HuH-7 (cell line): ENCODE results near the gene SLC43A2.

Source experiments
- DNase-seq: peaks from one replicate; pipeline ENCODE4 v3.0.0; 2011; ENCODE audit warnings: low spot score

SLC43A2 gene

DNA sequence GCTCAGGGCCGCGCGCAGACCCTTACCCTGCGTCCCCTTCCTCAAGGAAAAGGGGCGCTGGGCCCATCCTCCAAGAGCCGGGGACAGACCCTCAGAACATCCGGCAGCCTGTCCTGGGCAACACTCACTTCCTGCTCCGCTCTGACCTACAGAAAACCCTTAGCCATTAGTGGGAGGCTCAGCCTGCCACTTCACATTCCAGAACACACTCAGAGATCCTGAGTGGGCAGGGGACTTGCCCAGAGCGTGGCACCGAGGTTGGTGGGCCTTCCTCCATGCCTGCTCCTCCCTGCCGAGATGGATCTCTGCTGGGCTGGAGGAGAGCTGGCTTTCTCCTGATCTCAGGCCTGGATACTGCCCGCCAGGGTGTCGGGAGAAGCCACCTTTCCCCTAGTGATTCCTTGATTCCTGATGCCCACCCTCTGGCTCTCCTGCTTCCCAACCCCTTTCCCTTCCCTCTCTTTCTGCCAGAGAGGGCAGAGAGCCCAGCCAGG is 15.4 kb upstream of the SLC43A2 start:
- no peak for DNase-seq

DNA sequence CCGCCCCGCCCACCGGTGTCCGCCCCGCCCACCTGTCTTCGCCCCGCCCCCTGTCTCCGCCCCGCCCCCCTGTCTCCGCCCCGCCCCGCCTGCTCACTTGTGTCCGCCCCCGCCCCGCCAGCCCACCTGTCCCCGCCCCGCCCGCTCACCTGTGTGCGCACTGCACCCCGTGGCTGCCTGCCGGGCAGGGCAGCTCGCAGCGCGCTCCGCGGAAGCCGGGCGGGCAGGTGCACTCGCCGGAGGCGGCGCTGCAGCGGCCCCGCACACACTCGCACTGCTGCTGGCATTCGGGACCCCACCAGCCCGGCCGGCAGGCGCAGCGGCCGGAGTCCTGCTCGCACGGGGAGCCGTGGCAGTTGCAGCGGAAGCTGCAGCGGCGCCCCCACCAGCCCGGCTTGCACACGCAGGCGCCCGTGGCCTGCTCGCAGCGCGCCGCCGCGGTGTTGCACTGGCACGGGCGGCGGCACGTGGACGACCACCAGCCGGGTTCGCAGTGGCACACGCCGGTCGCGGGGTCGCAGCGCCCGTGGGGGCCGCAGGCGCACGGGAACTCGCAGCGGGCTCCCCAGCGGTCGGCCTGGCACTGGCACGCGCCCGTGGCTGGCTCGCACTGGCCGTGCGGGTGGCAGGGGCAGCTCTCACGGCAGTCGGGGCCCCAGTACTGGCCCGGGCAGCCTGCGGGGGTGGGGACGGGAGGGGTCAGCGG is 14.8 kb upstream of the SLC43A2 start:
- peak; percentile 79 for DNase-seq

DNA sequence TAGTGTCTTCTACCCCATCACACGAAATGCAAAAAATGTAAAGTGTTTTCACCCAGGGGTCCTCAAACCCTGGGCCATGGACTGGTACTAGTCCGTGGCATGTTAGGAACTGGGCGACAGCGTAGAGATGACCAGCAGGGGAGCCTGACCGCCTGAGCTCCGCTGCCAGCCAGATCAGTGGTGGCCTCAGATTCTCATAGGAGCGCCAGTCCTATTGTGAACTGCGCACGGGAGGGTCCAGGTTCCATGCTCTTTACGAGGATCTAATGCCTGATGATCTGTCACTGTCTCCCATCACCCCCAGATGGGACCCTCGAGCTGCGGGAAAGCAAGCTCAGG is 12.4 kb upstream of the SLC43A2 start:
- DNase-seq = no peak

DNA sequence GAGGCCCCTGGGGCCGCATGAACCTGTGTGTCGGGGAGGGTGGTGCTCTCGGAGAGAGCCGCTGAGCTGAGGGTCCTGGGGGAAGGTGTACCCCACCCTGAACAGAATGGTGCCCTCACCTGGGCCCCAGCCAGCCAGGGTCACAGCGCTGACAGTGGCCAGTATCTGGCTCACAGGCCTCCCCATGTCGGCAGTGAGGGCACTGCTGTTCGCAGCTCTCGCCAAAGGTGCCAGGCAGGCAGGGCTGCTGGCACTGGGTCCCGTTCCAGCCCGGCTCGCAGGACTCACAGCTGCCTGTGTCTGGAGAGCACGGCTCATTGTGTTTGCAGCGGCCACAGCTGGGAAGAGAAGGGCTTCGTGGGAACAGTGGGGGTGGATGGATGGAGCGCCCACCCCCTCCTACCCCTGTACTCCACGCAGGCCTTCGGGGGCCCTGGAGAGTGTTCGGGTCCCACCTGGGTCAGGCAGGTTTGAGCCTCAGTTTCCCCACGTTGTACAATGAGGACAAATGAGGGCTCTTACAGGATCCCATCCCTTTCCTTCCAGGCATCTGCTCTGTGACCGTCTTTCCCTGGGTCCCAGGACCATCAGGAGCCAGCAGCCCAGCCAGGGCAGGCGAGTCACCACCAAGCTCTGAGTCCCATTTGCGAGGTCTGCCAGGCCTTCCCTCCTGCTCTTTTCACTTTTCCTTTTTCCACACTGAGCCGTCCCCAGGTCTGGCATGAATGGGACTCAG is 11.9 kb upstream of the SLC43A2 start:
- DNase-seq = no peak

DNA sequence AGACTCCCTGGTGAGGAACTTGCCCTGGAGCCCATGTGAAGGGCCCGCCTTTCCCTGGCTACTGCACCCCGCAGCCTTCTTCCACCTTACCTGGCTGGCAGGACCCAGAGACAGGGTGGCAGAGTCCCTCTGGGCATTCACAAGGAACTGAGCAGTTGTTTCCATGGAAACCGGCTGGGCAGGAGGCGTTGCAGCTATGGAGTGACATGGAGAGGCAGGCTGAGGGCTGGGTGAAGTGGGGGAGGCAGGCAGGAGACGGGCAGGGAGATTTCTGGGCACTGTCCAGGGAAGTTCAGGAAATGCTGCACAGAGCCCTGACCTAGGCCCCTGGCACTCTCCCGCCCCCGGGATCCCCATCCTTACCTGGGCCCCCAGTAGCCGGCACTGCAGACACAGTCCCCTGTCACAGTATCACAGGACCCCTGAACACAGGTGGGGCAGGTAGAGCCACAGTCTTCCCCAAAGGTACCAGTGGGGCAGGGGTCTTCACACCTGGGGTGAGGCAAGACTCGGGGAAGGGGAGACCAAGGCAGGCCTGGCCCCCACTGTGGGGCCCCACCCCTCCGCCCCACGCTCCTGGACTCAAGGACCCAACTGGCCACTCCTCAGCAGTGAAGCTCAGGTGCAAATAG is 11.0 kb upstream of the SLC43A2 start:
- no peak for DNase-seq

DNA sequence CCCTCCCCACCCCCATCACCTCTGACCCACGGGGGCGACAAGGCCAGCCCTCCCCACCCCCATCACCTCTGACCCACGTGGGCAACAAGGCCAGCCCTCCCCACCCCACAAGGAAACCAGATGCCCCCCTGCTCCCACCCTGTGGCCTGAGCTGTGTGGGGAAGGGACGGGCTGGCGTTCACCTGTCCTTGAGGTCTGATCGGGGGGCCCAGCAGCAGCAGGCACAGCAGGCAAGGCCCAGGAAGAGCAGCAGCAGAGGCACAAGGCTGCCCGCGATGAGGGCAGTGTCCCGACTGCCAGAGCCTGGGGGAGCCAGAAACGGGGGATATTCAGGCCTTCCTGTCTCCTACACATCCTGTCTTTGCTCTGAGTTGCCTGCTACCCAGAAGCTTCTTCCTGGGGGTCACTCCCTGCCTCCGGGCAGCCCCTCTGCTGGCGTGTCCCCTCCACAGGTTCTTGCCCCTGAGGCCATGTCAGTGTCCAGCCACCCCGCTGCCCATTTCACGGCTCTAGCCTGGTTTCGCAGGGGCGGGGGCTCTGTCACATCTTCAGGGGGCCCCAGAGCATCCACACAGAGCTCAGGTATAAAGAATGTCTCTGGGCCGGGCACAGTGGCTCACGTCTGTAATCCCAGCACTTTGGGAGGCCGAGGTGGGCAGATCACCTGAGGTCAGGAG is 10.1 kb upstream of the SLC43A2 start:
- no peak for DNase-seq

DNA sequence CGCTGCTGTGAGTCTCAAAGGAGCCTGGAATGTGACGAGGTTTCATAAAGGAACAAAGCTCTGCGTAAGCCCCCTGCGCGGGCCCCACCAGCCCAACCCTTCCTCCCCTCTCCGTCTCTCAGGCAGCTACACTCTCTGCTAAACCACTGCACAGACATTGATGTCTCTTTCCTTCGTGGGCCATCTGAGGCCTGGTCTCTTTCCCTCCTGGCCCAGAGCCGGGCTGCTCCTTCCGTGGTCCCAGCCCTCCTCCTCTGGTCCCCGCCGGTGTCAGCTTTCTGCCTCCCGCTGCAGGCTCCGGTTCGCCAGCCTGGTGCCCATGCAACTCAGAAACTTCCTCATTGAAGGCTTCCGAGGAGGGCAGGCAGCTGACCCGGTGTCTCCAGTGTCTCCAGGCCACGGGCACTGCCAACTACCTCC is 9.5 kb upstream of the SLC43A2 start:
- no peak for DNase-seq

DNA sequence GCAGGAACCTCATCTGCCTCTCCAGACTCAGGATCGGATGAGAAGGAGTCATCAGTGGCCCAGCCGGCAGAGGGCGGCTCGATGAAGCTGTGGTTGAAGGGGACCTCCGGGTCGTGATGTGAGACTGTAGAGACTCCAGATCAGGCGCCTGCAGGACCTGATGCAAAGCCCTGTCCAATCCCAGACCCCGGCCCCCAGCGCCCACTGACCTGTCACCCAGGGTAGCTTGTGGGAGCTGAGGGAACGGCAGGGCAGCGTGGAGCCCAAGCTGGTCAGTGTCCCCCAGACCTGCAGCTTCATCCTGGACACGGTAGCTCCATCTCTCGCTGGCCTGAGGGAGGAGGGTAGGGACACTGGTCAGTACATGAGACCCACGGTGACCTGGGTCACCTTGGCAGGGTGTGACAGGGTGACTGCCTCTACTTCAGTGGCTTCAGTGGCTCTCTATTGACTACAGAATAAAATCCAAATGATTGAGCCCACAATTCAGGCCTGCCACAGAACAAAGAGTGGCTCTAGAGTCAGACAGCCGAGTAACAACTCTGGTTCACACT is 8.2 kb upstream of the SLC43A2 start:
- DNase-seq = no peak

DNA sequence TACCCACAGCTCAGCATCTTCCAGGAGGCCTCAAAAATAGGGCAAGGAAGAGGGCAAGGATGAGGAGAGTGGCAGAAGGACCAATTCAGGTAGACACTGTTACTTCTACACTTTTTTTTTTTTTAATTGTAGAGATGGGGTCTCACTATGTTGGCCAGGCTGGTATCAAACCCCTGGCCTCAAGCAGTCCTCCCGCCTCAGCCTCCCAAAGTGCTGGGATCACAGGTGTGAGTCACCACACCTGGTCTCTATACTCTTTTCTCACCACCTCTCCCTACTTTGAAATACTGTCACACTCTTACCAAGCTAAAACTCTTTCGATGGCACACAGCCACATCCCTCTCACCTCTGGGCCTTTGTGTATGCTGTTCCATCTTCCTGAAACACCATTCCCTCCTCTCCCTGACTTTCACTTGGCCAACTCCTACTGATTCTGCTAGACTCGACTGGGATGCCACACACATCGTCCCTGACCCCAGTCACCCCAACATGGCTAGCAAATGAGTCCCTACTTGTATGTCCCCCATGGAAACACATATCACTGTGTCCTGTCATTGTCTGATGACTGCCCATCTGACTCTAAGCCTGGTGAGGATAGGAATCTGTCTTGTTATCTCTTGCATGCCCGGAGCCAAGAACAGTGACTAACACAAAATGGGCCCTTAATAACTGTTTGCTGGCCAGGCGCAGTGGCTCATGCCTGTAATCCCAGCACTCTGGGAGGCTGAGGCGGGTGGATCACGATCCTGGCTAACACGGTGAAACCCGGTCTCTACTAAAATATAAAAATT is 7.2 kb upstream of the SLC43A2 start:
- no peak for DNase-seq

DNA sequence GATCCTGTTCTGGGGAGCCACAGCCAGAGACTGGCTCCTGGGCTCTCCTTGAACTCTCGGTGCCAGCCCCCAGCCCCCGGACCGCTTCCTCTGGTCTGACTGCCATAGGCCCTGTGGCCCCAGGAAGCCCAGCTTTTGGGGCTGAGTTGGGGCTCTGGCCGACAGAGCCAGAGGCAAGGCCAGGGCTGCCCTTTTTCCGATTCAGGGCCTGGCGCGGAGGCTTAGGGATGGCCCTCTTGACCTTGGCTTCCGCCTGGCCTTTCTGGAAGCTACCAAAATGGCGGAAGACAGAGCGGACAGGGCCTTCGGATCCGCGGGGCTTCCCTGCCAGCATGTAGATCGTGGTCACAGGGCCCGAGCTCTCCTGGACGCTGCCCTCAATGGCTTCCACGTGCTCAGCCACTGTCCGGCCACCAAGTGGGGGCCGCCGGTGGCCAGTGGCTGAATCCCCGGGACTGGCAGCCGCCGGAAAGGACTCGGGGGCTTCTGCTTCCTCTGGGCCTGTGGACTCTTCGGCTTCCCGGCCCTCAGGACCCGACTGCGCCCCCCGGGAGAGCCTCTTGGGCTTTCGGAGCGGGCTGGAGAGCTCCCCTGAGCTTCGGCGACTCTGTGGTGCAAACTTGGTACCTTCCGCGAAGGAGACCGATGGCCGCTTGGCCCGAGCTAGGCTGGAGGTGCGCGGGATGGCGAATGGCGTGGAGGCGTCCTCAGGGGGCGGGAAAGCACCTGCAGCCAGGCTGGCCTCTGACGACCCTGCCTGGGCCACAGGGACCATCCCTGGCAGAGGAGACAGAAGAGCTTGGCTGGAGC is 6.4 kb upstream of the SLC43A2 start:
- DNase-seq = no peak

DNA sequence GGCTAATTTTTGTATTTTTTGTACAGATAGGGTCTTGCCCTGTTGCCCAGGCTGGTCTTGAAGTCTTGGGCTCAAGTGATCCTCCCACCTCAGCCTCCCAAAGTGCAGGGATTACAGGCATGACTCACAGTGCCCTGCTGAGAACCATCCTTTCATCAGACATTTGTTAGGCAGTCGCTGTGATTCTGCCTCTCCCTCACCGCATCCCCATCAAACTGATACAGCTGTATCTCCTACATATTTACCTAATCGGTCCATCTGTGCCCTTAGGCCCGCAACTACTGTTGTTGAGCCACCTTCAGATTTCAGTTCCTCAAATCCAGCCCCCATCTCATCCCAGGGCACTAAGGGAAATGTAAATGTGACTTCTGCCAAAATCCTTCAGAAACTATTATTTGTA is 2.0 kb upstream of the SLC43A2 start:
- no peak for DNase-seq

DNA sequence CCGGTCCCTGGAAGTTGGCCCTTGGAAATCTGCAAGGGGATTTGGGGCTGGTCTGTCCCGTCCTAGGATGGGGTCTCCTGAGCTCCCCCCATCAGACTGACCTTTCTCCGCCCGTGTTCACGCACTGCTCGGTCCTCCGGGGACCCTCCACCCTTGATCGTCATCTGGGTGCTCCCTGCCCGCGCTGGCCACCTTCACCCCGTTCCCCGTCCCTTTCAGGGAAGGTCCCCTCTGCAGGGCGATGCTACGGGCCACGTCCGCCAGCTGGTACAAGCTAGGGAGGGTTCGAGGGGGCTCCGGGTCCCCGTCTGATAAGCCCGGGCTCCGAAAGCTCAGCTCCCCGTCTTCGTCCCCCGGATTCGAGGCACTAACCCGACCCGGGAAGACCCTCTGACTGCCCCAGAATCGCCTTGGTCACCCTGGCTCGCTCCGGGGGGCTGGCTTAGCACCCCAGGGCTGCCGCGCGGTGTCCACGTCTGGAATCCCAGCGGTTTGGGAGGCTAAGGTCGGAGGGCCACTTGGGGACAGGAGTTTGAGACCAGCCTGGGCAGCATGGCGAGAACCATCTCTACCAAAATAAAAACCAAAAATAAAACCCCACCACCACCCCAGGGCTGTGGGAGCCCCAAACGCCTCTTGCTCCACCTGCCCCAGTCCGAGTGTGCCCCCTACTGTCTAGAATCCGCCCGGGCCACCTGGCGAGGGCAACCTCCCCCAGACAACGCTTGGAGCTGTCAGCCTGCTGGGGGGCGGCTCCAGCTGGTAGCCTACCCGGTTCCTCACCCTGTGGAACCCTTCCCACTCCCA is 1.1 kb upstream of the SLC43A2 start:
- peak; percentile 66 for DNase-seq

DNA sequence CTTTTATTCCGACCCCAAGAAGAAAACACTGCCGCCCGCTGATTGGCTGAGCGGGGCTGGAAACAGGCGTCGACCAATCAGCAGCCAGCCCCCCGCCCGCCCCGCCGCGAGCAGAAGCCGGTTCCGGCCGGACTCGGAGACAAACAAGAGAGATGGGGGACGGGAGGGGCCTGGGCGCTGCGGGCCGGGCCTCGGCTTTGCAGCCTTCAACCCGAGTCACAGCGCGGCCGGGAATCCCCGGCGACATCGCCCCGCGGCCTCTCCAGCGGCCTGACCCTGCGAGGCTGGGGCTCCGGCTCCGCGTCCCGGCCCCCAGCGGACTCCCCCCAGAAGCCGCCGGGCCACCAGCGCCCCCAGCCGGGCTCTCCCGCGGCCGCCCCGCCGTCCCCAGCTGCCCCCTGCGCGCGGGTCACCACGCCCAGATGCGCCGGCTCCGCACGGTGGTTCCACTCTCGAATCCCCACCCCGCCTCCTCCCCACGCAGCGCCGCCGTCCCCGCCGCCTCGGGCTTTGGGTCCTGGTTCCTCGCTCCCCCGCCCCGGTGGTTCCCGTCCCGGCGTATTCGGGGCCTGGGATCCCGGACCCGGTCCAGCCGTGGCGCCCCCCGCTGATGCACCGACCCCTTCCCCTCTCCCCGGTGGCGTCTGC is 346 bp upstream of the SLC43A2 start:
- DNase-seq = peak; percentile 98

DNA sequence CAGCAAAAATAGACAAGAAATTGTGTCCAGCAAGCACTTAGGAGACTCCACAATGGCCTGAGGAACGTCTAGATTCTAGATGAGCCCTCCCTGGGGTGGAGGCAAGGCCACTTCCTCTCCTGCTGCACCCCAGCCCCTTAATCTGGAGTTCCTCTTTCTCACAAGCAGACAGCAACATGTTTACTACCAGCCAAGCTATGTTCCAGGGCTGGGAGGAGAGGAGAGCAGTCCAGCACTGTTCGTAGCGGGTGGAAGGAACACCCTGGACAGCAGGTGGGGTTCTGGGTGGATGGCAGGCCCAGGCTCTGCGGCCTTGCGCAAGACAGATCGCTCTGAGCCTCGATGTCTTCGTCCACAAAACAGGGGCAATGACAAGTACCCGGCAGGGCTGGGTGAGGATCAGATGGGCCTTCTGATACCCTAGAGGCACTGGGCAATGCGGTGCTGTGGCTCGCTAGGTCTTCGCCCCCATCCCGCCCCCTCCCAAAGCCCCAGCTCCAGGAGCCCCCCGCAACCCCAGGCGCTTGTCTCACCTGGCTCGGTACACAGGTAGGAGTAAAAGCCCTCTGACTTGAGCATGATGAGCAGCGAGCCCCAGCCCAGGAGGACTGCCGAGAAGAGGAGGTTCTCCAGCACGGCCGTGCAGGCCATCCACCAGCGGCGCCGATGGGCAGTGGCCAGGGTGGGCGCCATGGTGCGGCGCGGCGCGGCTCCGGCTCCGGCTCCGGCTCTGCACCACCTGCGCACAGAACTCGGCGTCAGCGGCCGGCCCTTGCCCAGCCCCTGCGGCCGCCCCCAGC is 1.3 kb downstream of the SLC43A2 start:
- no peak for DNase-seq

DNA sequence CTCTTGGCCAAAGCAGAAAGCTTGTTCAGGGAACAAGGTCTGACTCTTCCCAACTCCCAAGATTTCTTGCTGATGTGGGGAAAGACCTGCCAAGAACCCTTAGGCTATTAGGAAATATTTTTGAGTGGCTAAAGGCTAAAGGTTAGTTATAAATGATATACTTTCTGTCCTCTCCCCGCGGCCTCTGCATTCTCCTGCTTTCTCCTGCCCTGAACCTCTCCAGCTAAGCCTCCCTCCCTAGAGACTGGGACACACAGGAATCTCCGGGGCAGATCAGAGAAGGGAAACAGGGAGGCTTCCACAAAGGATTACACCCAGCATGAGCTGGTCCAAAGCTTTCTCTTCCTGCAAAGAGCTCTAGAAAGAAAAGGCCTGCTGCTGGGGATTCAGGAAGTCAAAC is 2.3 kb downstream of the SLC43A2 start:
- no peak for DNase-seq

DNA sequence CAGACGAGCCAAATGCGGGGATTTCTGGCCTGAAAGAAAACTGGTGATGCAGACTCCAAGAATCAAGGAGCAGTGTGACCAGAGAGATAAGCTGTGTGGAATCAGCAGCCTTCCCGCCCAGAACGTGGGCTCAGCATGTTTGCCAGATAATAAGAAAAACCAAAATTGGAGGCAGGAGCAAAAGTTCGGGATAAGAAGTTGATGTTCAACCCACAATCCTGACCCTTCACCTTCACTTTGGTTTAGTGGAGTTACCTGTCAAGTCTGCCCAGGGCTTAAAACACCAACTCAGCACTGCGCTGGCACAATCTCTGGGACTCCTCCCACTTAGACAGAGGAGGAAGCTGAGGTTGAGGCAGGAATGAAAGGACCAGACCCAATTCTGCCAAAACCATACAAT is 3.1 kb downstream of the SLC43A2 start:
- DNase-seq = no peak

DNA sequence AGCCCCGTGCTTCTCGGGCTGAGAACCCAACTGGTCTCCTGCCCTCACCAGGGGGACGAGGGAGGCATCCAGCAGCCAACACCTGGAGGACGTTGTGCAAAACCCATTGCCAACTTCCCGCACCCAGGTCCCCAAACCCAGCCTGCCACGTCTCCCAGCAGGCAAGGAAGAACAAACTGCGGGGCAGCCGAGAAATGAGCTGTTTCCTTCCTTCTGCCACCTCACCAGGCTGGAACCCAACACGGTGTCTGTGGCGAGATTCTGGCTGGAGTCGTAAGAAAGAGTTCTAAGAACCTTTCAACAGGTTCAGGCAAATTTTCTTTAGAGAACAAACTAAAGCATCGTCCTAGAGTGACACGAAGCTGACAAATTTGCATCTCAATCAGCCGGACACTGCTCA is 3.6 kb downstream of the SLC43A2 start:
- no peak for DNase-seq

DNA sequence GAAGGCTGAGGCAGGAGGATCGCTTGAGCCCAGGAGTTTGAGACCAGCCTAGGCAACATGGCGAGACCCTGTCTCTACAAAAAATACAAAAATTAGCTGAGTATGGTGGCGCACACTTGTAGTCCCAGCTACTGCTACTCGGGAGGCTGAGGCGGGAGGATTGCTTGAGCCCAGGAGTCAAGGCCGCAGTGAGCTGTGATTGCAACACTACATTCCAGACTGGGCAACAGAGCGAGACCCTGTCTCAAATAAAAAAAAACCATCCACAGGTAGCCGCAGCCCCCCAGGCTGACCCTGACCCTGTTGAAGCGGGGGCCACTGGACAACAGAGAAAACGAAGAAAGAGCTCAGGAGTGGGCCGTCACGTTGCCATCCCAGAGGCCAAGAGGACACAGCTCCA is 4.0 kb downstream of the SLC43A2 start:
- DNase-seq = no peak
